PC-3 (cell line): ENCODE measurements around the gene SGMS1.

ENCODE experiments used
- EZH2phosphoT487 ChIP-seq: fragments of 300-600 bp; sonication (generic); IDR thresholded peaks from 2 replicates; pipeline ENCODE4 v1.6.1; 2018; ENCODE audit warnings: mild to moderate bottlenecking, antibody characterized with exemption, low read length, borderline replicate concordance
- TF ChIP-seq, protein P1 (sequence below): fragments of 300-600 bp; sonication (generic); conservative IDR thresholded peaks from 2 replicates; pipeline ENCODE4 v1.5.1; 2017; ENCODE audit warnings: antibody characterized with exemption, low read depth, mild to moderate bottlenecking, low read length

DNA sequence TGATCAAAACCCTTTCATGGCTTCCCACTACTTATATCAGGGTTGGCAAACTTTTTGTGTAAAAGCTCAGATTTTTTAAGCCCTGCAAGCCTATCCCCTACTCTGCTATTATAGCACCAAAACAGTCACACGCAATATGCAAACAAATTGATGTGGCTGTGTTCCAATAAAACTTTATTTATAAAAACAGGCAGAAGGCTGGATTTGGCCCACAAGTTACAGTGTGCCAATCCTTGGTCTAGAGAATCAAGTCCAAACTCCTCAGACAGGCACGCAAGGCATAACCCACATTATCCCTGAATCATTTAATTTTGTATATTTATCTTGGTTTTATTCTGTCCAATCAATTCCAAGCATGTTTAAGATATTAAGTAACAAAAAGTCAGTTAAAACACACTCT, 71.9 kb downstream of the SGMS1 start:
- TF ChIP-seq, protein P1, sequence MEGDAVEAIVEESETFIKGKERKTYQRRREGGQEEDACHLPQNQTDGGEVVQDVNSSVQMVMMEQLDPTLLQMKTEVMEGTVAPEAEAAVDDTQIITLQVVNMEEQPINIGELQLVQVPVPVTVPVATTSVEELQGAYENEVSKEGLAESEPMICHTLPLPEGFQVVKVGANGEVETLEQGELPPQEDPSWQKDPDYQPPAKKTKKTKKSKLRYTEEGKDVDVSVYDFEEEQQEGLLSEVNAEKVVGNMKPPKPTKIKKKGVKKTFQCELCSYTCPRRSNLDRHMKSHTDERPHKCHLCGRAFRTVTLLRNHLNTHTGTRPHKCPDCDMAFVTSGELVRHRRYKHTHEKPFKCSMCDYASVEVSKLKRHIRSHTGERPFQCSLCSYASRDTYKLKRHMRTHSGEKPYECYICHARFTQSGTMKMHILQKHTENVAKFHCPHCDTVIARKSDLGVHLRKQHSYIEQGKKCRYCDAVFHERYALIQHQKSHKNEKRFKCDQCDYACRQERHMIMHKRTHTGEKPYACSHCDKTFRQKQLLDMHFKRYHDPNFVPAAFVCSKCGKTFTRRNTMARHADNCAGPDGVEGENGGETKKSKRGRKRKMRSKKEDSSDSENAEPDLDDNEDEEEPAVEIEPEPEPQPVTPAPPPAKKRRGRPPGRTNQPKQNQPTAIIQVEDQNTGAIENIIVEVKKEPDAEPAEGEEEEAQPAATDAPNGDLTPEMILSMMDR: no peak
- TF ChIP-seq EZH2phosphoT487: no peak
